GM12801 (cell line): Measurements from ENCODE around the gene PUM2.

Source experiments
- TF ChIP-seq, protein P1 (sequence below): IDR thresholded peaks from one replicate; pipeline ENCODE4 v1.5.1; 2011; ENCODE audit warnings: control low read depth; ENCODE audit not compliant: insufficient read length; ENCODE audit errors: extremely low read depth

Gene PUM2, protein sequence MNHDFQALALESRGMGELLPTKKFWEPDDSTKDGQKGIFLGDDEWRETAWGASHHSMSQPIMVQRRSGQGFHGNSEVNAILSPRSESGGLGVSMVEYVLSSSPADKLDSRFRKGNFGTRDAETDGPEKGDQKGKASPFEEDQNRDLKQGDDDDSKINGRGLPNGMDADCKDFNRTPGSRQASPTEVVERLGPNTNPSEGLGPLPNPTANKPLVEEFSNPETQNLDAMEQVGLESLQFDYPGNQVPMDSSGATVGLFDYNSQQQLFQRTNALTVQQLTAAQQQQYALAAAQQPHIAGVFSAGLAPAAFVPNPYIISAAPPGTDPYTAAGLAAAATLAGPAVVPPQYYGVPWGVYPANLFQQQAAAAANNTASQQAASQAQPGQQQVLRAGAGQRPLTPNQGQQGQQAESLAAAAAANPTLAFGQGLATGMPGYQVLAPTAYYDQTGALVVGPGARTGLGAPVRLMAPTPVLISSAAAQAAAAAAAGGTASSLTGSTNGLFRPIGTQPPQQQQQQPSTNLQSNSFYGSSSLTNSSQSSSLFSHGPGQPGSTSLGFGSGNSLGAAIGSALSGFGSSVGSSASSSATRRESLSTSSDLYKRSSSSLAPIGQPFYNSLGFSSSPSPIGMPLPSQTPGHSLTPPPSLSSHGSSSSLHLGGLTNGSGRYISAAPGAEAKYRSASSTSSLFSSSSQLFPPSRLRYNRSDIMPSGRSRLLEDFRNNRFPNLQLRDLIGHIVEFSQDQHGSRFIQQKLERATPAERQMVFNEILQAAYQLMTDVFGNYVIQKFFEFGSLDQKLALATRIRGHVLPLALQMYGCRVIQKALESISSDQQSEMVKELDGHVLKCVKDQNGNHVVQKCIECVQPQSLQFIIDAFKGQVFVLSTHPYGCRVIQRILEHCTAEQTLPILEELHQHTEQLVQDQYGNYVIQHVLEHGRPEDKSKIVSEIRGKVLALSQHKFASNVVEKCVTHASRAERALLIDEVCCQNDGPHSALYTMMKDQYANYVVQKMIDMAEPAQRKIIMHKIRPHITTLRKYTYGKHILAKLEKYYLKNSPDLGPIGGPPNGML

DNA sequence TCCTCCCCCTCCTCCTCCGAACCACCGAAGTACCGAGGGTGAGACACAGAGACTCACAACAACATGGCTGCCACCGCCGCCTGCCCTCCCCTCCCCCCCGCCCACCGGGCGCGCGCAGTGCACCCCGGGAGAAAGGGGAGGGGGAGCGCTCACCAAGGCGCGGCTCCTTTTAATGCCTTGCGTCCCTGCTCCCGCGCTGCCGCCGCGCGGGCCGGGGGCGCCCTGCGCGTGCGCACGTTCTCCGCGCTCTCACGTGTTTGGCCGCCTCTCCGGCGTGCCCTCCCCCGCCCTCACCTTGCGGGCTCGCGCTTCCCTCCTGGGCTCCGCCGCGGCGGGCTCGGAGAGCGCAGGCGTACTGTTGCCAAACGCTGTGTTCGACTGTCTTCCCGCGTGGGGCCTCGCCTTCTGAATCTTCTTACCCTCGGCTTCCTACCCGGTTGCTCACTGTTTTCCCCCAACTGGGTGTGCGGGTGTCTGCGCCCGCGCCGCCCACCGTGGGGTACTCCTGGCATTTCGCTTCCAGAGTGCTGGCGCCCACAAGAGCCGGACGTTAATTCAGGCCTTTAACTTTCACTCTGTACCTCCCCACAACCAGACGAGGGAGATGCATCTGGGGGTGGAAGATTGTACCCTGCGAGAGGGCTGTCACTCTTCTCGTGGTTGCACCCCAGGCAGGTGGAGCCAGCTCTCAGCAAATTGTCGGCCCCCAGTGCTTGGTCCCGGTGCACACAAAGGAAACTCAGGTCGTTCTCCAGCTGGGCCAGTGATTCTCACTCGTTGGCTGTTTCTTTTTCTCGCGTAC, at the start of gene PUM2:
Gene PUM2 (minus strand): TSS at position 92 of the 802 bp plus-strand sequence. CDS start 23,484 bp downstream, outside the sequence.
- TF ChIP-seq, protein P1, sequence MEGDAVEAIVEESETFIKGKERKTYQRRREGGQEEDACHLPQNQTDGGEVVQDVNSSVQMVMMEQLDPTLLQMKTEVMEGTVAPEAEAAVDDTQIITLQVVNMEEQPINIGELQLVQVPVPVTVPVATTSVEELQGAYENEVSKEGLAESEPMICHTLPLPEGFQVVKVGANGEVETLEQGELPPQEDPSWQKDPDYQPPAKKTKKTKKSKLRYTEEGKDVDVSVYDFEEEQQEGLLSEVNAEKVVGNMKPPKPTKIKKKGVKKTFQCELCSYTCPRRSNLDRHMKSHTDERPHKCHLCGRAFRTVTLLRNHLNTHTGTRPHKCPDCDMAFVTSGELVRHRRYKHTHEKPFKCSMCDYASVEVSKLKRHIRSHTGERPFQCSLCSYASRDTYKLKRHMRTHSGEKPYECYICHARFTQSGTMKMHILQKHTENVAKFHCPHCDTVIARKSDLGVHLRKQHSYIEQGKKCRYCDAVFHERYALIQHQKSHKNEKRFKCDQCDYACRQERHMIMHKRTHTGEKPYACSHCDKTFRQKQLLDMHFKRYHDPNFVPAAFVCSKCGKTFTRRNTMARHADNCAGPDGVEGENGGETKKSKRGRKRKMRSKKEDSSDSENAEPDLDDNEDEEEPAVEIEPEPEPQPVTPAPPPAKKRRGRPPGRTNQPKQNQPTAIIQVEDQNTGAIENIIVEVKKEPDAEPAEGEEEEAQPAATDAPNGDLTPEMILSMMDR = no peak

DNA sequence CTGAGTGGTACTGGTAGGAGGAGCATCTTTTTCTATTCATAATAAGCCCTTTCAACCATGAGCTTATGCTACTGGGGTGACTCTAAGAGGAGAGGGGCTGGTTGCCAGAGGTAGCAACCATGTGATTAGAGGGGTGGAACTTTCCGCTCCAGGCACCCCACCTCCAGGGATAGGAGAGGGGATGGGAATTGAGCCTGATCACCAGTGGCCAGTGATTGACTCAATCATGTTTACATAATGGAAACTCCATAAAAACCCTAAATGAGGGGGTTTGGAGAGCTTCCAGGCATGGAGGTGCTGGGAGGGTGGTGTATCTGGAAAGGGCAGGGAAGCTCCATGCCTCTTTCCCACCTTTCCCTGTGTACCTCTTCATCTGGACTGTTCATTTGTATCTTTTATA, 49.7 kb upstream of the PUM2 start:
- TF ChIP-seq, protein P1 = no peak

DNA sequence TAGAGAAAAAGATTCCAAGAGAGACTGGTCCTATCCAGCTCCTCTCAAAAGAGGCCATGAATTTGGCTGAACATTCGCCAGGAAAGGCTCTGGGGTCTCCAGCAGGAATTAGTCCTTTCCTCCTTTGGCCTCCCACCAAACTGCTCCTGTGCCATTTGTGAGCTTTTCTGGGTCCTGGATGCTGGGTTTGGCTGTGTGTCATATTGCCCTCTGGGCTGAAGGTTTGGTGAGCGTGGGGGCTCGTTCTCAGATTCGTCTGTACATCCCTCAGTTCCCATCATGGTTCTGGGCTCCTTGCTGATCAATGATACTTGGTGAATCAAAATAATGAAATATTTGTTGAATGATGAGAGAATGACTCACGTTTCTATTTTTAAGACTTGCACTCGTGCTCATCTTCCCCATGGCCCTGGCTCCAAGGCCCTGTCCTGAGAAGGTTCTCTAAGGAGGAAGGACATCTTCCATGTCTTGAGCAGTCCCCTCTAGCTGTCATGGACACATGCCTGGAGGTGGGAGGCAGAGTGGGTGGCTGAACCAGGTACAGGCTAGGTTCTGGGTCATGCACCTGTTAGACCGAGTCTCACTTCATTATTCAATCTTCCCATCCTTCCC, 48.4 kb upstream of the PUM2 start:
- TF ChIP-seq, protein P1 = no peak

DNA sequence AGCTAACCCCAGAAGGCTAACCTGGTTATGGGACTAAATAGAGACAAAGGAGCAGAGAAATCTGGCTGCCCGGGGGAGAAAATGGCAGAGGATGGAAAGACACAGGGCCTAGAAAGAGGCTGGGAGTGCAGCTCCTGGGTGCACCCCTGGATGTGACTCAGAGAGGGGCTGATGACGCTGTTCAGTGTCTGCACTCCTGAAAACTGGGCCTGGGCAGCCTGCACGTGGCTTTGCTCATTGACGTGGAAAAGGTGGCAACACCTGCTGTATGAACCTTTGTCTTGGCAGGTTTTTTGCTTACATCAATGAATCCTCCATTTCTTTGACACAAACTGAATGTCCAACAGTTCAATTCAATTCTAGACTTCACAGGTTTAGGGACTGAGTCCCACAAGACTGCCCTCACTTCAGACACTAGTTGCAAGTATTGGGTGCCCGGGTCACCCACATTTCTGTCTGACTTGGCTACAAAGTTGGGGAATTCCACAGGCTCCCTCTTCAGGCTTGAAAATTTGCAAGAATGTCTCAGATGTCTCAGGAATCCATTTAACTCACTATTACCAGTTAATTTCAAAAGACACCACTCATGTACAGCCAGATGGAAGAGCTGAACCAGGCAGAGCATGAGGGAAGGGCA, 47.3 kb upstream of the PUM2 start:
- TF ChIP-seq, protein P1 = no peak

DNA sequence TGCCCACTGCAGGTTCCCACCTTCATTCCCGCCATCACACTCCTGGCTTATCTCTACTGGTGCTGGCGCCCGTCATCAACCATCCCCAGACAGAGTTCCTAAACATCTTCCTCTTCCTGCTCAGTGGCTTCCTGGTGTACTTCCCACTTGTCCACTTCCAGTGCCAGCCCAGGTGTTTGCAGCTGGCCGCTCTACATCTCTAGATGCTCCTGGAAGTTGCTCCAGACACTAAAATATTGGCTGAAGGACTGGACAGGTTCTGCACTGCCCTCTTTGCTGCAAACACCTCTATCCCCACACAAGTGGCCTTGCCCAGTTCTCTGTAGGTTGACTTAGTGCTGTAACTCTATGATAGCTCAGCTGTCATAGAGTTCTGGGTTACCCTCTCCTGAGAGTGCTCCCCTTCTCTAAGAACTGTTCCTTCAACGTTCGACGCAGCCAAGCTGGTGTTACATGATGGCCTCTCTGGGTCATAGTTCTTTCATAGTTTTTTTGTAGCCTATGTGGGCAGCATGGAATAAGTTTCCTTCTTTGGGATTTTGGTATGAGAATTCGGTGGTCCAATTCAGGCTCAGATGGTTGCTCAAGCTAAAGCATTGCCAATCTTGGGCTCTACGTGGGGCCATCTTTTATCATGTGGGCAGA, 45.8 kb upstream of the PUM2 start:
- TF ChIP-seq, protein P1 = no peak

DNA sequence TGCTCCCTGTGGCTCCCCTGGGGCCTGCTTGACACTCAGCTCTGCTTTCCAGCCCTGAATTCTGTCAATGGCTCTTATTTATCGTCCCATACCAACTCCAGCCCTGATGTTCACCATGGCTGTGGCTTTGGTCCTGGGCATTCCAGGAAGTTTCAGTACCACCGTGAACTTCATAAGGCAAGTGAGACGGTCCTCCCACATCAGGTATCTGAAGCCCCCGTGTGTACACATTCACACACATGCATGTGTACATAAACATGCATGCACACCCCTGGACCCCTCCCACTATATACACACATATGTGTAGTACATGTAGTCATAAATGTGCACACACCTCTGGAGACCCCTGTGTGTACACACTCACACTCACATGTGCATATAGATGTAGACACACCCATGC, 43.3 kb upstream of the PUM2 start:
- TF ChIP-seq, protein P1 = no peak
